Prostate gland (tissue), 2 donors: Measurements from ENCODE around the gene TSPAN15. TPM values are rescaled to one million over a fixed set of nuclear protein-coding genes. Genes with fewer than 3 reads are reported as not detected.

Source experiments
- DNase-seq: peaks from one replicate; pipeline ENCODE4 v3.0.0-alpha.2; 2019; ENCODE audit warnings: low spot score
- H3K27ac ChIP-seq, 2 donors: fragments of 200-600 bp; sonication (generic); 2 replicates each; pipeline ENCODE4 v1.5.1; 2017 to 2019
- H3K27me3 ChIP-seq: fragments of 200-600 bp; sonication (generic); replicated peaks from 2 replicates; pipeline ENCODE4 v1.5.1; 2019; ENCODE audit not compliant: insufficient read depth
- H3K36me3 ChIP-seq, 2 donors: fragments of 200-600 bp; sonication (generic); 1 replicate in 1 of 2; 2 replicates in 1 of 2; pipeline versions ENCODE4 v1.5.1 to v1.8.1; 2017 to 2019
- H3K4me1 ChIP-seq: fragments of 200-600 bp; sonication (generic); replicated peaks from 2 replicates; pipeline ENCODE4 v1.5.1; 2019
- H3K4me3 ChIP-seq, 2 donors: fragments of 200-600 bp; sonication (generic); 2 replicates each; pipeline ENCODE4 v1.5.1; 2017 to 2019
- H3K9me3 ChIP-seq: fragments of 200-600 bp; sonication (generic); 2 replicates; pipeline ENCODE4 v1.5.1; 2017
- CTCF ChIP-seq, 4 experiments: fragments of 200-600 bp in 2 of 4; fragments of 450-650 bp in 2 of 4; sonication (generic) in 2 of 4; IDR thresholded peaks; 1 replicate in 3 of 4; 2 replicates in 1 of 4; pipeline ENCODE4 v1.5.1; 2016 to 2019; ENCODE audit warnings: antibody characterized with exemption in 4 of 4, mild to moderate bottlenecking in 2 of 4, moderate library complexity in 2 of 4
- POLR2A ChIP-seq: fragments of 450-650 bp; IDR thresholded peaks from one replicate; pipeline ENCODE4 v1.6.1; 2016; ENCODE audit warnings: antibody characterized with exemption, mild to moderate bottlenecking
- POLR2AphosphoS5 ChIP-seq: sonication (generic); formaldehyde crosslinking; IDR thresholded peaks from one replicate; pipeline ENCODE4 v1.6.1; 2017; ENCODE audit warnings: antibody characterized with exemption
- WGBS: methylation state at CpG from one replicate; pipeline ENCODE4 v1.1.5; 2018; 5-methylcytosine and 5-hydroxymethylcytosine counted together
- intact Hi-C: fragments of 100-400 bp; cut with DNase I; formaldehyde crosslinking; loops from one replicate; pipeline ENCODE4 v1.14.2; 2022
- total RNA-seq, 2 donors: library from RNA; depleted of rRNA; stranded (reverse); fragments of >200 nt; gene quantifications; one replicate each; pipeline ENCODE4 v1.1.0, GENCODE V29; 2016

TSPAN15 gene
- total RNA-seq, 2 donors from 2014 or later = 78.8 to 85.3 TPM

GRCh38 chr10:69537449-69537848 is 86.2 kb downstream of the TSPAN15 start:
- 95% methylated on average over 6 of the region's 6 CpGs for WGBS
- TF ChIP-seq POLR2AphosphoS5 (no peak), CTCF (IDR thresholded peaks at IDR 0.05) (no peak), POLR2A (no peak)
- Histone ChIP-seq H3K9me3 (no peaks in the 10 kb centered on the region), H3K36me3 (no peaks in the 10 kb centered on the region), H3K27ac (no peak overlapping the region), H3K4me3 (no peak overlapping the region), H3K4me1 (no peaks in the 10 kb centered on the region), H3K27me3 (no peaks in the 10 kb centered on the region)
- intact Hi-C loops = no loop called here
- DNase-seq = no peak

- Histone ChIP-seq H3K4me1 (no peaks in the 10 kb centered on the region), H3K4me3 (no peak overlapping the region), H3K36me3 (no peaks in the 10 kb centered on the region), H3K27me3 (no peaks in the 10 kb centered on the region), H3K27ac (no peak overlapping the region), H3K9me3 (no peaks in the 10 kb centered on the region)
- 78% methylated on average over 3 of the region's 3 CpGs for WGBS
- DNase-seq = no peak
- intact Hi-C loops = no loop called here
- TF ChIP-seq POLR2A = no peak
- no peak for TF ChIP-seq CTCF (IDR thresholded peaks at IDR 0.05)
- no peak for TF ChIP-seq POLR2AphosphoS5
Observed at GRCh38 chr10:69538461-69538860, 87.2 kb downstream of the TSPAN15 start.

GRCh38 chr10:69541463-69541862 is 90.2 kb downstream of the TSPAN15 start:
- DNase-seq = no peak
- TF ChIP-seq POLR2AphosphoS5 (no peak), POLR2A (no peak), CTCF (IDR thresholded peaks at IDR 0.05) (no peak)
- H3K27me3 ChIP-seq = no peaks in the 10 kb centered on the region
- intact Hi-C loops = no loop called here
- no peaks in the 10 kb centered on the region for H3K36me3 ChIP-seq
- no peak overlapping the region for H3K27ac ChIP-seq
- no peaks in the 10 kb centered on the region for H3K4me1 ChIP-seq
- H3K9me3 ChIP-seq = no peaks in the 10 kb centered on the region
- H3K4me3 ChIP-seq = no peak overlapping the region
- WGBS = 87% methylated on average over 2 of the region's 2 CpGs

- Histone ChIP-seq H3K27ac (no peak overlapping the region), H3K9me3 (no peaks in the 10 kb centered on the region), H3K27me3 (peaks cover 4% of the 10 kb centered on the region), H3K36me3 (no peaks in the 10 kb centered on the region), H3K4me1 (no peaks in the 10 kb centered on the region), H3K4me3 (no peak overlapping the region)
- TF ChIP-seq CTCF (IDR thresholded peaks at IDR 0.05) = no peak
- TF ChIP-seq POLR2AphosphoS5 = no peak
- TF ChIP-seq POLR2A = no peak
- DNase-seq = no peak
- intact Hi-C loops = no loop called here
Observed at GRCh38 chr10:69549959-69550358, 98.7 kb downstream of the TSPAN15 start.

- WGBS = 27% methylated on average over 1 of the region's 1 CpG
- Histone ChIP-seq H3K36me3 (no peaks in the 10 kb centered on the region), H3K9me3 (no peaks in the 10 kb centered on the region), H3K27ac (no peak overlapping the region), H3K4me3 (no peak overlapping the region), H3K27me3 (peaks cover 4% of the 10 kb centered on the region), H3K4me1 (no peaks in the 10 kb centered on the region)
- TF ChIP-seq POLR2A = no peak
- no peak for DNase-seq
- intact Hi-C loops = no loop called here
Observed at GRCh38 chr10:69552268-69552667, 101.0 kb downstream of the TSPAN15 start.
